DOHH2 (cell line): ENCODE results near the gene ATXN7L1.

Experiments used
- H3F3A ChIP-seq: fragments of 200-600 bp; sonication (generic), shearing (Covaris generic); 2 replicates; pipeline ENCODE4 v1.6.0; 2016; ENCODE audit warnings: antibody characterized with exemption, mild to moderate bottlenecking; ENCODE audit not compliant: control insufficient read depth, insufficient read depth
- H3K27ac ChIP-seq: fragments of 200-600 bp; sonication (generic); 2 replicates; pipeline ENCODE4 v1.5.1; 2014; ENCODE audit warnings: low read depth, mild to moderate bottlenecking, low read length, moderate library complexity
- H3K27me3 ChIP-seq: fragments of 200-600 bp; sonication (generic); 2 replicates; pipeline ENCODE4 v1.6.1; 2014; ENCODE audit warnings: mild to moderate bottlenecking, low read length, mixed read lengths; ENCODE audit not compliant: control insufficient read depth
- H3K36me3 ChIP-seq: fragments of 200-600 bp; sonication (generic); 2 replicates; pipeline ENCODE4 v1.6.1; 2014; ENCODE audit warnings: mild to moderate bottlenecking, low read length, moderate library complexity, mixed read lengths; ENCODE audit not compliant: control insufficient read depth
- H3K4me1 ChIP-seq: fragments of 200-600 bp; sonication (generic); 2 replicates; pipeline ENCODE4 v1.6.1; 2014; ENCODE audit warnings: mild to moderate bottlenecking, low read length, mixed read lengths; ENCODE audit not compliant: control insufficient read depth
- H3K4me2 ChIP-seq: fragments of 200-600 bp; sonication (generic); 2 replicates; pipeline ENCODE4 v1.6.0; 2014; ENCODE audit warnings: mild to moderate bottlenecking, low read length, moderate library complexity
- H3K4me3 ChIP-seq: fragments of 200-600 bp; sonication (generic); 2 replicates; pipeline ENCODE4 v1.5.1; 2014; ENCODE audit warnings: mild to moderate bottlenecking, low read length, mixed read lengths
- H3K79me2 ChIP-seq: fragments of 200-600 bp; sonication (generic); 2 replicates; pipeline ENCODE4 v1.6.1; 2014; ENCODE audit warnings: mild to moderate bottlenecking, low read length, mixed read lengths; ENCODE audit not compliant: control insufficient read depth
- H3K9me2 ChIP-seq: fragments of 200-600 bp; sonication (generic); replicated peaks from 2 replicates; pipeline ENCODE4 v1.6.1; 2014; ENCODE audit warnings: mild to moderate bottlenecking, low read length, mixed read lengths; ENCODE audit not compliant: control insufficient read depth
- H3K9me3 ChIP-seq: fragments of 200-600 bp; sonication (generic); 2 replicates; pipeline ENCODE4 v1.6.1; 2014; ENCODE audit warnings: antibody characterized with exemption, low read length, mixed read lengths; ENCODE audit not compliant: control insufficient read depth, insufficient read depth
- H4K20me1 ChIP-seq: fragments of 200-600 bp; sonication (generic); 2 replicates; pipeline ENCODE4 v1.6.0; 2014; ENCODE audit warnings: low read depth, mild to moderate bottlenecking, antibody characterized with exemption, low read length, moderate library complexity; ENCODE audit not compliant: control insufficient read depth, insufficient read depth
- CTCF ChIP-seq: fragments of 200-600 bp; sonication (generic); IDR thresholded peaks from one replicate; pipeline ENCODE4 v1.5.1; 2014; ENCODE audit warnings: antibody characterized with exemption, mild to moderate bottlenecking, low read depth, low read length; ENCODE audit not compliant: poor library complexity, severe bottlenecking
- EZH2phosphoT487 ChIP-seq: fragments of 200-600 bp; sonication (generic); IDR thresholded peaks from 2 replicates; pipeline ENCODE4 v1.6.1; 2017; ENCODE audit warnings: borderline replicate concordance, mild to moderate bottlenecking, antibody characterized with exemption, low read length, moderate library complexity, mixed read lengths

Gene ATXN7L1

GRCh38 chr7:105622106-105622731 is 254.2 kb downstream of the ATXN7L1 start:
- Histone ChIP-seq H3K4me3 (no peak overlapping the region), H3K9me2 (no peaks in the 10 kb centered on the region), H3F3A (no peaks in the 10 kb centered on the region), H3K4me1 (no peaks in the 10 kb centered on the region), H3K36me3 (peaks cover 19% of the 10 kb centered on the region; the same call in 1 of the 2 replicates), H3K4me2 (no peak overlapping the region), H3K27ac (no peak overlapping the region), H4K20me1 (no peaks in the 10 kb centered on the region), H3K79me2 (no peaks in the 10 kb centered on the region), H3K27me3 (no peaks in the 10 kb centered on the region), H3K9me3 (no peaks in the 10 kb centered on the region)
- TF ChIP-seq CTCF, result no peak
- TF ChIP-seq EZH2phosphoT487, result no peak

- Histone ChIP-seq H3K9me2 (no peaks in the 10 kb centered on the region), H3K4me2 (no peak overlapping the region), H3K27me3 (no peaks in the 10 kb centered on the region), H3K79me2 (no peaks in the 10 kb centered on the region), H3K4me1 (no peaks in the 10 kb centered on the region), H3K9me3 (no peaks in the 10 kb centered on the region), H3K27ac (no peak overlapping the region), H4K20me1 (no peaks in the 10 kb centered on the region), H3K4me3 (no peak overlapping the region), H3F3A (no peaks in the 10 kb centered on the region), H3K36me3 (peaks cover 17% of the 10 kb centered on the region; the same call in 1 of the 2 replicates)
- TF ChIP-seq CTCF, result no peak
- TF ChIP-seq EZH2phosphoT487, result no peak
Measured at GRCh38 chr7:105621617-105622016, 254.8 kb downstream of the ATXN7L1 start.

- Histone ChIP-seq H3K4me3 (no peak overlapping the region), H3K79me2 (no peaks in the 10 kb centered on the region), H3F3A (no peaks in the 10 kb centered on the region), H3K27me3 (no peaks in the 10 kb centered on the region), H3K9me3 (no peaks in the 10 kb centered on the region), H3K27ac (no peak overlapping the region), H3K36me3 (peaks cover 15% of the 10 kb centered on the region; the same call in 1 of the 2 replicates), H4K20me1 (no peaks in the 10 kb centered on the region), H3K4me2 (no peak overlapping the region), H3K4me1 (no peaks in the 10 kb centered on the region), H3K9me2 (no peaks in the 10 kb centered on the region)
- TF ChIP-seq EZH2phosphoT487 (no peak), CTCF (no peak)
Measured at GRCh38 chr7:105621176-105621575, 255.2 kb downstream of the ATXN7L1 start.

- Histone ChIP-seq H3K4me1 (no peaks in the 10 kb centered on the region), H3K4me2 (no peak overlapping the region), H4K20me1 (no peaks in the 10 kb centered on the region), H3K36me3 (peaks cover 12% of the 10 kb centered on the region; the same call in 1 of the 2 replicates), H3K4me3 (no peak overlapping the region), H3K9me2 (no peaks in the 10 kb centered on the region), H3K27ac (no peak overlapping the region), H3K27me3 (no peaks in the 10 kb centered on the region), H3F3A (no peaks in the 10 kb centered on the region), H3K79me2 (no peaks in the 10 kb centered on the region), H3K9me3 (no peaks in the 10 kb centered on the region)
- TF ChIP-seq CTCF (no peak), EZH2phosphoT487 (no peak)
Measured at GRCh38 chr7:105619590-105619989, 256.8 kb downstream of the ATXN7L1 start.
